ENCODE data around the gene CEP250. TPM values are rescaled to one million over a fixed set of nuclear protein-coding genes. Genes with fewer than 3 reads are reported as not detected.

Gene CEP250
- total RNA-seq, 1 experiment from 2014 or later = 41.0 TPM

DNA sequence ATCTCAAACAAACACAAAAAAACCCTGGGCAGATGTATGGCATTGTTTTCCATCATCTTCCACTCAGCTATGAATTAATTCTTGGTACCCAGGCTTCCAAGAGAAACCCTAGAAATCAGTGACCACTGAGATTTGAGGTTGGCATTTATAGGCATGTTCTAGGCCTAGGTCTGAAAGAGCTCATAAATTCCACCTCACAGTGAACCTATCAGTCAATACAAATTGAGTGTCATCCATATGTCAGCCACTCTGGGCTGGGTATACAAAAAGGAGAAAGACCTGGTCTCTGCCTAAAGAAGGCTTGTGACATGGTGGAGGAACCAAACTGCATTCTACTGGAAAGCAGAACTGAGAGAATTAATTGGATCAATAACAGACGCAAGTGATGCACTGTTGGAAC is 43.9 kb downstream of the CEP250 start:
- TF ChIP-seq, protein P1, sequence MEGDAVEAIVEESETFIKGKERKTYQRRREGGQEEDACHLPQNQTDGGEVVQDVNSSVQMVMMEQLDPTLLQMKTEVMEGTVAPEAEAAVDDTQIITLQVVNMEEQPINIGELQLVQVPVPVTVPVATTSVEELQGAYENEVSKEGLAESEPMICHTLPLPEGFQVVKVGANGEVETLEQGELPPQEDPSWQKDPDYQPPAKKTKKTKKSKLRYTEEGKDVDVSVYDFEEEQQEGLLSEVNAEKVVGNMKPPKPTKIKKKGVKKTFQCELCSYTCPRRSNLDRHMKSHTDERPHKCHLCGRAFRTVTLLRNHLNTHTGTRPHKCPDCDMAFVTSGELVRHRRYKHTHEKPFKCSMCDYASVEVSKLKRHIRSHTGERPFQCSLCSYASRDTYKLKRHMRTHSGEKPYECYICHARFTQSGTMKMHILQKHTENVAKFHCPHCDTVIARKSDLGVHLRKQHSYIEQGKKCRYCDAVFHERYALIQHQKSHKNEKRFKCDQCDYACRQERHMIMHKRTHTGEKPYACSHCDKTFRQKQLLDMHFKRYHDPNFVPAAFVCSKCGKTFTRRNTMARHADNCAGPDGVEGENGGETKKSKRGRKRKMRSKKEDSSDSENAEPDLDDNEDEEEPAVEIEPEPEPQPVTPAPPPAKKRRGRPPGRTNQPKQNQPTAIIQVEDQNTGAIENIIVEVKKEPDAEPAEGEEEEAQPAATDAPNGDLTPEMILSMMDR (IDR thresholded peaks at IDR 0.05; ENCODE audit: unreplicated experiment) = no peak
- Mint-ChIP-seq H3K4me3 (ENCODE audit: unreplicated experiment) (no peak overlapping the region), H3K4me1 (ENCODE audit: insufficient read depth, unreplicated experiment) (no peaks in the 10 kb centered on the region), H3K36me3 (ENCODE audit: insufficient read depth, unreplicated experiment) (peaks cover 80% of the 10 kb centered on the region), H3K27ac (ENCODE audit: low read depth, unreplicated experiment) (no peak overlapping the region), H3K9me3 (ENCODE audit: unreplicated experiment) (no peaks in the 10 kb centered on the region), H3K27me3 (ENCODE audit: insufficient read depth, unreplicated experiment) (no peaks in the 10 kb centered on the region)
- BruUV-seq (replicated peaks) = no TSS peak
- intact Hi-C loops (cut with micrococcal nuclease) = no loop called here
- CTCF ChIA-PET = interaction anchor here (0.6 to 1.8 kb wide), 4 partner anchors 12 to 831 kb away, joined by 3 to 7 read pairs (median 6); no protein-coding TSS in a partner anchor
- POLR2A ChIA-PET = interaction anchor here (0.5 kb wide), 1 partner anchor 93 kb away, joined by 3 read pairs; no protein-coding TSS in a partner anchor
- no peak for DNase-seq (ENCODE audit: unreplicated experiment)

DNA sequence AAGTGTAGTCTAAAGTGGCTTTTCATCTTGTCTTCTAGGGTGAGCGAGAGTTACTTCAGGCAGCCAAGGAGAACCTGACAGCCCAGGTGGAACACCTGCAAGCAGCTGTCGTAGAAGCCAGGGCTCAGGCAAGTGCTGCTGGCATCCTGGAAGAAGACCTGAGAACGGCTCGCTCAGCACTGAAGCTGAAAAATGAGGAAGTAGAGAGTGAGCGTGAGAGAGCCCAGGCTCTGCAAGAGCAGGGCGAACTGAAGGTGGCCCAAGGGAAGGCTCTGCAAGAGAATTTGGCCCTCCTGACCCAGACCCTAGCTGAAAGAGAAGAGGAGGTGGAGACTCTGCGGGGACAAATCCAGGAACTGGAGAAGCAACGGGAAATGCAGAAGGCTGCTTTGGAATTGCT is 47.0 kb downstream of the CEP250 start:
- TF ChIP-seq, protein P1 (IDR thresholded peaks at IDR 0.05; ENCODE audit: unreplicated experiment) = no peak
- Mint-ChIP-seq H3K27me3 (ENCODE audit: insufficient read depth, unreplicated experiment) (no peaks in the 10 kb centered on the region), H3K36me3 (ENCODE audit: insufficient read depth, unreplicated experiment) (peaks cover 68% of the 10 kb centered on the region), H3K4me1 (ENCODE audit: insufficient read depth, unreplicated experiment) (no peaks in the 10 kb centered on the region), H3K27ac (ENCODE audit: low read depth, unreplicated experiment) (no peak overlapping the region), H3K9me3 (ENCODE audit: unreplicated experiment) (no peaks in the 10 kb centered on the region), H3K4me3 (ENCODE audit: unreplicated experiment) (no peak overlapping the region)
- intact Hi-C loops (cut with micrococcal nuclease) = no loop called here
- BruUV-seq (replicated peaks) = TSS peak; percentile 49
- DNase-seq (ENCODE audit: unreplicated experiment) = no peak
- POLR2A ChIA-PET = interaction anchor here (0.7 to 1.1 kb wide), 2 partner anchors 10 to 104 kb away, joined by 3 to 5 read pairs; no protein-coding TSS in a partner anchor
- CTCF ChIA-PET = interaction anchor here (0.6 to 1.4 kb wide), 5 partner anchors 8 to 39 kb away, joined by 3 to 5 read pairs (median 4); no protein-coding TSS in a partner anchor

DNA sequence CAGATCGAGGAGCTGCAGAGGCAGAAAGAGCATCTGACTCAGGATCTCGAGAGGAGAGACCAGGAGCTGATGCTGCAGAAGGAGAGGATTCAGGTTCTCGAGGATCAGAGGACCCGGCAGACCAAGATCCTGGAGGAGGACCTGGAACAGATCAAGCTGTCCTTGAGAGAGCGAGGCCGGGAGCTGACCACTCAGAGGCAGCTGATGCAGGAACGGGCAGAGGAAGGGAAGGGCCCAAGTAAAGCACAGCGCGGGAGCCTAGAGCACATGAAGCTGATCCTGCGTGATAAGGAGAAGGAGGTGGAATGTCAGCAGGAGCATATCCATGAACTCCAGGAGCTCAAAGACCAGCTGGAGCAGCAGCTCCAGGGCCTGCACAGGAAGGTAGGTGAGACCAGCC is 47.9 kb downstream of the CEP250 start:
- TF ChIP-seq, protein P1 (IDR thresholded peaks at IDR 0.05; ENCODE audit: unreplicated experiment) = no peak
- no peak overlapping the region for H3K4me3 Mint-ChIP-seq (ENCODE audit: unreplicated experiment)
- DNase-seq (ENCODE audit: unreplicated experiment) = no peak
- no peak overlapping the region for H3K27ac Mint-ChIP-seq (ENCODE audit: low read depth, unreplicated experiment)
- H3K9me3 Mint-ChIP-seq (ENCODE audit: unreplicated experiment) = no peaks in the 10 kb centered on the region
- H3K36me3 Mint-ChIP-seq (ENCODE audit: insufficient read depth, unreplicated experiment) = peaks cover 64% of the 10 kb centered on the region
- intact Hi-C loops (cut with micrococcal nuclease) = no loop called here
- ChIA-PET CTCF (interaction anchor here (0.7 to 2.2 kb wide), 5 partner anchors 8 to 44 kb away, joined by 3 to 10 read pairs (median 4); no protein-coding TSS in a partner anchor), POLR2A (interaction anchor here (0.6 to 1.7 kb wide), 5 partner anchors 9 to 57 kb away, joined by 3 to 5 read pairs (median 4); no protein-coding TSS in a partner anchor)
- H3K27me3 Mint-ChIP-seq (ENCODE audit: insufficient read depth, unreplicated experiment) = no peaks in the 10 kb centered on the region
- BruUV-seq (replicated peaks) = no TSS peak
- no peaks in the 10 kb centered on the region for H3K4me1 Mint-ChIP-seq (ENCODE audit: insufficient read depth, unreplicated experiment)

DNA sequence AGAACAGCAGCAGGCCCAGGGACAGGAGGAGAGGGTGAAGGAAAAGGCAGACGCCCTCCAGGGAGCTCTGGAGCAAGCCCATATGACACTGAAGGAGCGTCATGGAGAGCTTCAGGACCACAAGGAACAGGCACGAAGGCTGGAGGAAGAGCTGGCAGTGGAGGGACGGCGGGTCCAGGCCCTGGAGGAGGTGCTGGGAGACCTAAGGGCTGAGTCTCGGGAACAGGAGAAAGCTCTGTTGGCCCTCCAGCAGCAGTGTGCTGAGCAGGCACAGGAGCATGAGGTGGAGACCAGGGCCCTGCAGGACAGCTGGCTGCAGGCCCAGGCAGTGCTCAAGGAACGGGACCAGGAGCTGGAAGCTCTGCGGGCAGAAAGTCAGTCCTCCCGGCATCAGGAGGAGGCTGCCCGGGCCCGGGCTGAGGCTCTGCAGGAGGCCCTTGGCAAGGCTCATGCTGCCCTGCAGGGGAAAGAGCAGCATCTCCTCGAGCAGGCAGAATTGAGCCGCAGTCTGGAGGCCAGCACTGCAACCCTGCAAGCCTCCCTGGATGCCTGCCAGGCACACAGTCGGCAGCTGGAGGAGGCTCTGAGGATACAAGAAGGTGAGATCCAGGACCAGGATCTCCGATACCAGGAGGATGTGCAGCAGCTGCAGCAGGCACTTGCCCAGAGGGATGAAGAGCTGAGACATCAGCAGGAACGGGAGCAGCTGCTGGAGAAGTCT is 48.6 kb downstream of the CEP250 start:
- intact Hi-C loops (cut with micrococcal nuclease) = no loop called here
- BruUV-seq (replicated peaks) = no TSS peak

More for the DNA sequence above, 48.6 kb downstream of the CEP250 start:
- DNase-seq (ENCODE audit: unreplicated experiment) = no peak
- no peaks in the 10 kb centered on the region for H3K4me1 Mint-ChIP-seq (ENCODE audit: insufficient read depth, unreplicated experiment)
- H3K27me3 Mint-ChIP-seq (ENCODE audit: insufficient read depth, unreplicated experiment) = no peaks in the 10 kb centered on the region
- ChIA-PET CTCF (interaction anchor here (1.0 to 2.2 kb wide), 3 partner anchors 9 to 85 kb away, joined by 3 to 10 read pairs (median 4); no protein-coding TSS in a partner anchor), POLR2A (interaction anchor here (0.8 to 1.7 kb wide), 4 partner anchors 12 to 196 kb away, joined by 3 to 4 read pairs (median 4); no protein-coding TSS in a partner anchor)
- no peak overlapping the region for H3K27ac Mint-ChIP-seq (ENCODE audit: low read depth, unreplicated experiment)
- peaks cover 60% of the 10 kb centered on the region for H3K36me3 Mint-ChIP-seq (ENCODE audit: insufficient read depth, unreplicated experiment)
- no peak overlapping the region for H3K4me3 Mint-ChIP-seq (ENCODE audit: unreplicated experiment)
- no peaks in the 10 kb centered on the region for H3K9me3 Mint-ChIP-seq (ENCODE audit: unreplicated experiment)
- TF ChIP-seq, protein P1 (IDR thresholded peaks at IDR 0.05; ENCODE audit: unreplicated experiment) = no peak

Data from MCF 10A (cell line).